HepG2 (cell line): Measurements from ENCODE around the gene TMEM87B. TPM values are rescaled to one million over a fixed set of nuclear protein-coding genes. Genes with fewer than 3 reads are reported as not detected.

Experiments used
- ELF4 ChIP-seq: sonication (generic); formaldehyde crosslinking; IDR thresholded peaks from 2 replicates; pipeline ENCODE4 v1.5.0; 2020; ENCODE audit warnings: missing genetic modification reagents, mild to moderate bottlenecking, moderate library complexity, borderline replicate concordance
- GATAD2A ChIP-seq: IDR thresholded peaks from 2 replicates; pipeline ENCODE4 v1.6.1; 2016
- KAT7 ChIP-seq: IDR thresholded peaks from 2 replicates; pipeline ENCODE4 v1.6.1; 2018; ENCODE audit warnings: borderline replicate concordance, missing compliant biosample characterization
- RFX5 ChIP-seq: IDR thresholded peaks from 2 replicates; pipeline ENCODE4 v1.6.1; 2011; ENCODE audit warnings: low read depth, low read length, improper control_type of control experiment
- THRA ChIP-seq: sonication (generic); formaldehyde crosslinking; IDR thresholded peaks from 2 replicates; pipeline ENCODE4 v1.4.0; 2020; ENCODE audit warnings: missing genetic modification reagents, borderline replicate concordance
- USF2 ChIP-seq, 2 experiments: sonication (generic) in 1 of 2; formaldehyde crosslinking in 1 of 2; IDR thresholded peaks; 2 replicates each; pipeline versions ENCODE4 v1.5.1 to v1.6.1; 2011 to 2020; ENCODE audit warnings: borderline replicate concordance in 1 of 2, low read depth in 1 of 2, low read length in 1 of 2, mild to moderate bottlenecking in 1 of 2, missing genetic modification reagents in 1 of 2, moderate library complexity in 1 of 2
- ZNF18 ChIP-seq: sonication (generic); formaldehyde crosslinking; IDR thresholded peaks from 2 replicates; pipeline ENCODE4 v1.8.0; 2022; ENCODE audit warnings: mild to moderate bottlenecking, missing genetic modification reagents; ENCODE audit not compliant: insufficient replicate concordance
- ZNF207 ChIP-seq: fragments of 450-650 bp; IDR thresholded peaks from 2 replicates; pipeline ENCODE4 v1.6.1; 2016; ENCODE audit warnings: antibody characterized with exemption, borderline replicate concordance
- ZNF44 ChIP-seq: sonication (generic); formaldehyde crosslinking; IDR thresholded peaks from 2 replicates; pipeline ENCODE4 v1.5.1; 2020; ENCODE audit warnings: mild to moderate bottlenecking, missing genetic modification reagents
- ZNF510 ChIP-seq: sonication (generic); formaldehyde crosslinking; IDR thresholded peaks from 2 replicates; pipeline ENCODE4 v1.4.0; 2020; ENCODE audit warnings: low read depth, mild to moderate bottlenecking, missing genetic modification reagents
- ZSCAN9 ChIP-seq: IDR thresholded peaks from 2 replicates; pipeline ENCODE4 v1.6.1; 2016; ENCODE audit warnings: borderline replicate concordance
- polyA plus RNA-seq, 8 experiments: library from polyadenylated mRNA; depleted of rRNA in 3 of 8; stranded (reverse) in 7 of 8; unstranded in 1 of 8; fragments of >200 nt; fragmentation: Illumina TruSeq in 4 of 8; extraction: Trizol in 4 of 8; gene quantifications; 2 replicates each; pipeline versions ENCODE4 v1.2.1 to v1.2.3, GENCODE V29; 2011 to 2016; ENCODE audit warnings: low read depth in 4 of 8, missing spikeins in 1 of 8, mixed read lengths in 1 of 8; ENCODE audit not compliant: insufficient read depth in 1 of 8
- total RNA-seq, 5 experiments: library from RNA; depleted of rRNA; stranded (reverse); fragments of >200 nt; fragmentation: Illumina TruSeq; extraction: Trizol; gene quantifications; 2 replicates each; pipeline ENCODE4 v1.2.3, GENCODE V29; 2016; ENCODE audit warnings: low read depth in 1 of 5
- TF ChIP-seq, protein P1 (sequence below): sonication (generic); formaldehyde crosslinking; conservative IDR thresholded peaks from 2 replicates; pipeline ENCODE4 v1.4.0; 2020; ENCODE audit warnings: mild to moderate bottlenecking, missing genetic modification reagents, moderate library complexity
- TF ChIP-seq, protein P2 (sequence below): sonication (generic); formaldehyde crosslinking; conservative IDR thresholded peaks from 2 replicates; pipeline ENCODE4 v1.5.0; 2020; ENCODE audit warnings: missing genetic modification reagents
- TF ChIP-seq, protein P3 (sequence below): sonication (generic); formaldehyde crosslinking; IDR thresholded peaks from 2 replicates; pipeline ENCODE4 v1.5.0; 2020; ENCODE audit warnings: missing genetic modification reagents

The TMEM87B gene
- total and polyA plus RNA-seq, 2 of the 13 experiments (the other 11 are each of a cell fraction or from before 2014, with no cell fraction given): 15.1 to 16.2 TPM

- TF ChIP-seq, protein P1, sequence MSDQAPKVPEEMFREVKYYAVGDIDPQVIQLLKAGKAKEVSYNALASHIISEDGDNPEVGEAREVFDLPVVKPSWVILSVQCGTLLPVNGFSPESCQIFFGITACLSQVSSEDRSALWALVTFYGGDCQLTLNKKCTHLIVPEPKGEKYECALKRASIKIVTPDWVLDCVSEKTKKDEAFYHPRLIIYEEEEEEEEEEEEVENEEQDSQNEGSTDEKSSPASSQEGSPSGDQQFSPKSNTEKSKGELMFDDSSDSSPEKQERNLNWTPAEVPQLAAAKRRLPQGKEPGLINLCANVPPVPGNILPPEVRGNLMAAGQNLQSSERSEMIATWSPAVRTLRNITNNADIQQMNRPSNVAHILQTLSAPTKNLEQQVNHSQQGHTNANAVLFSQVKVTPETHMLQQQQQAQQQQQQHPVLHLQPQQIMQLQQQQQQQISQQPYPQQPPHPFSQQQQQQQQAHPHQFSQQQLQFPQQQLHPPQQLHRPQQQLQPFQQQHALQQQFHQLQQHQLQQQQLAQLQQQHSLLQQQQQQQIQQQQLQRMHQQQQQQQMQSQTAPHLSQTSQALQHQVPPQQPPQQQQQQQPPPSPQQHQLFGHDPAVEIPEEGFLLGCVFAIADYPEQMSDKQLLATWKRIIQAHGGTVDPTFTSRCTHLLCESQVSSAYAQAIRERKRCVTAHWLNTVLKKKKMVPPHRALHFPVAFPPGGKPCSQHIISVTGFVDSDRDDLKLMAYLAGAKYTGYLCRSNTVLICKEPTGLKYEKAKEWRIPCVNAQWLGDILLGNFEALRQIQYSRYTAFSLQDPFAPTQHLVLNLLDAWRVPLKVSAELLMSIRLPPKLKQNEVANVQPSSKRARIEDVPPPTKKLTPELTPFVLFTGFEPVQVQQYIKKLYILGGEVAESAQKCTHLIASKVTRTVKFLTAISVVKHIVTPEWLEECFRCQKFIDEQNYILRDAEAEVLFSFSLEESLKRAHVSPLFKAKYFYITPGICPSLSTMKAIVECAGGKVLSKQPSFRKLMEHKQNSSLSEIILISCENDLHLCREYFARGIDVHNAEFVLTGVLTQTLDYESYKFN: 0 out of 2 replicates have a peak, but pooled peaks have one; percentile 38
- no peak for TF ChIP-seq ZNF510 (CRISPR knock-in tag)
- TF ChIP-seq USF2 (IDR thresholded peaks at IDR 0.05; ENCODE audit: low read depth, low read length): no peak
- no peak; the same call in 1 of the 2 replicates for TF ChIP-seq USF2 (CRISPR knock-in tag; IDR thresholded peaks at IDR 0.05; ENCODE audit: borderline replicate concordance)
- TF ChIP-seq GATAD2A (CRISPR knock-in tag): no peak
- no peak for TF ChIP-seq THRA (CRISPR knock-in tag)
- no peak for TF ChIP-seq ZNF18 (CRISPR knock-in tag)
- no peak for TF ChIP-seq KAT7 (CRISPR knock-in tag)
- TF ChIP-seq RFX5: no peak
- TF ChIP-seq, protein P2, sequence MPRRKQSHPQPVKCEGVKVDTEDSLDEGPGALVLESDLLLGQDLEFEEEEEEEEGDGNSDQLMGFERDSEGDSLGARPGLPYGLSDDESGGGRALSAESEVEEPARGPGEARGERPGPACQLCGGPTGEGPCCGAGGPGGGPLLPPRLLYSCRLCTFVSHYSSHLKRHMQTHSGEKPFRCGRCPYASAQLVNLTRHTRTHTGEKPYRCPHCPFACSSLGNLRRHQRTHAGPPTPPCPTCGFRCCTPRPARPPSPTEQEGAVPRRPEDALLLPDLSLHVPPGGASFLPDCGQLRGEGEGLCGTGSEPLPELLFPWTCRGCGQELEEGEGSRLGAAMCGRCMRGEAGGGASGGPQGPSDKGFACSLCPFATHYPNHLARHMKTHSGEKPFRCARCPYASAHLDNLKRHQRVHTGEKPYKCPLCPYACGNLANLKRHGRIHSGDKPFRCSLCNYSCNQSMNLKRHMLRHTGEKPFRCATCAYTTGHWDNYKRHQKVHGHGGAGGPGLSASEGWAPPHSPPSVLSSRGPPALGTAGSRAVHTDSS (CRISPR knock-in tag): no peak
- TF ChIP-seq, protein P3, sequence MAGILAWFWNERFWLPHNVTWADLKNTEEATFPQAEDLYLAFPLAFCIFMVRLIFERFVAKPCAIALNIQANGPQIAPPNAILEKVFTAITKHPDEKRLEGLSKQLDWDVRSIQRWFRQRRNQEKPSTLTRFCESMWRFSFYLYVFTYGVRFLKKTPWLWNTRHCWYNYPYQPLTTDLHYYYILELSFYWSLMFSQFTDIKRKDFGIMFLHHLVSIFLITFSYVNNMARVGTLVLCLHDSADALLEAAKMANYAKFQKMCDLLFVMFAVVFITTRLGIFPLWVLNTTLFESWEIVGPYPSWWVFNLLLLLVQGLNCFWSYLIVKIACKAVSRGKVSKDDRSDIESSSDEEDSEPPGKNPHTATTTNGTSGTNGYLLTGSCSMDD (CRISPR knock-in tag): no peak
- TF ChIP-seq ZNF207: no peak
- TF ChIP-seq ELF4 (CRISPR knock-in tag): no peak; the same call in 1 of the 2 replicates
- no peak for TF ChIP-seq ZNF44 (CRISPR knock-in tag)
- no peak for TF ChIP-seq ZSCAN9 (CRISPR knock-in tag)
Measured at GRCh38 chr2:112053917-112054846, 887 bp upstream of the TMEM87B start (continued).
